ENCODE results near the gene LGR6. TPM values are rescaled to one million over a fixed set of nuclear protein-coding genes. Genes with fewer than 3 reads are reported as not detected.
"Not testable (repeated sequence)": the region's sequence is repeated elsewhere in the genome, so short reads cannot be mapped to it uniquely, and the experiment has no call there.

LGR6 gene, protein sequence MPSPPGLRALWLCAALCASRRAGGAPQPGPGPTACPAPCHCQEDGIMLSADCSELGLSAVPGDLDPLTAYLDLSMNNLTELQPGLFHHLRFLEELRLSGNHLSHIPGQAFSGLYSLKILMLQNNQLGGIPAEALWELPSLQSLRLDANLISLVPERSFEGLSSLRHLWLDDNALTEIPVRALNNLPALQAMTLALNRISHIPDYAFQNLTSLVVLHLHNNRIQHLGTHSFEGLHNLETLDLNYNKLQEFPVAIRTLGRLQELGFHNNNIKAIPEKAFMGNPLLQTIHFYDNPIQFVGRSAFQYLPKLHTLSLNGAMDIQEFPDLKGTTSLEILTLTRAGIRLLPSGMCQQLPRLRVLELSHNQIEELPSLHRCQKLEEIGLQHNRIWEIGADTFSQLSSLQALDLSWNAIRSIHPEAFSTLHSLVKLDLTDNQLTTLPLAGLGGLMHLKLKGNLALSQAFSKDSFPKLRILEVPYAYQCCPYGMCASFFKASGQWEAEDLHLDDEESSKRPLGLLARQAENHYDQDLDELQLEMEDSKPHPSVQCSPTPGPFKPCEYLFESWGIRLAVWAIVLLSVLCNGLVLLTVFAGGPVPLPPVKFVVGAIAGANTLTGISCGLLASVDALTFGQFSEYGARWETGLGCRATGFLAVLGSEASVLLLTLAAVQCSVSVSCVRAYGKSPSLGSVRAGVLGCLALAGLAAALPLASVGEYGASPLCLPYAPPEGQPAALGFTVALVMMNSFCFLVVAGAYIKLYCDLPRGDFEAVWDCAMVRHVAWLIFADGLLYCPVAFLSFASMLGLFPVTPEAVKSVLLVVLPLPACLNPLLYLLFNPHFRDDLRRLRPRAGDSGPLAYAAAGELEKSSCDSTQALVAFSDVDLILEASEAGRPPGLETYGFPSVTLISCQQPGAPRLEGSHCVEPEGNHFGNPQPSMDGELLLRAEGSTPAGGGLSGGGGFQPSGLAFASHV
- total RNA-seq (10 to 100 TPM; 31.7 to 35.6 TPM), polyA plus RNA-seq (10 to 100 TPM; 11.6 to 67.8 TPM)
- long read RNA-seq, donor 1, partial matches to known transcripts = 47 of 63 reads
- long read RNA-seq, donor 1, other reads (novel, unspliced or antisense) = 15 of 63 reads
- long read RNA-seq, donor 2, transcript LGR6-203 (18 exons, 3,567 nt) = major isoform, 5 of 30 reads
- long read RNA-seq, donor 2, partial matches to known transcripts = 5 of 30 reads
- long read RNA-seq, donor 2, other reads (novel, unspliced or antisense) = 20 of 30 reads

DNA sequence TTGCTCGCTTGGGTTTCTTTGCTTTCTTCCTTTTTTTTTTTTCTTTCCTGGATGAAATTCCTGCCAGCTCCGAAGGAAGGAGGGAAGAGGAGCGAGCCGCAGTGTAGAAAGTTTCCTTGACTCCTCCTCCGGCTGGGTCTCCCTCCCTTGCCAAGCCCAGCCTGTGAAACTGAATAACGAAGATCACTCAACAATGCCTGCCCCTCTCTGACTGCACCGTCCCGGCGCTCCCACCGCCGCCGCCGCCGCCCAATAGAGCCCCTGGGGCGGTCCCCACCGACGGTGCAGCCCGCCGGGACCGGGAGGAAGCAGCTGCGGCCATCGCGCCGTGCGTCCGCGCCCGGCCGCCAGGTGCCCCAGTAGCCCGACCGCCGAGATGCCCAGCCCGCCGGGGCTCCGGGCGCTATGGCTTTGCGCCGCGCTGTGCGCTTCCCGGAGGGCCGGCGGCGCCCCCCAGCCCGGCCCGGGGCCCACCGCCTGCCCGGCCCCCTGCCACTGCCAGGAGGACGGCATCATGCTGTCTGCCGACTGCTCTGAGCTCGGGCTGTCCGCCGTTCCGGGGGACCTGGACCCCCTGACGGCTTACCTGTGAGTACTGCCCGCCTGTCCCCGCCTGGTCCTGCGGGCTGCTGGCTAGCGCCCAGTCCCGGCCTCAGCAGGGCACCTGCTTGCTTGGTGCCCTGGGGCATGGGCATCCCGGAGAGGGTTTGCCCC is at the start of gene LGR6:
LGR6 (plus strand) TSS at position 186 of the 714 bp plus-strand sequence; CDS start at position 377, 191 bp downstream.
- ATAC-seq (ENCODE audit: low FRiP score) (peak; percentile 19), DNase-seq (no peak)
- peak within 1 kb of the TSS; percentile 64 to 89 for H3K4me3 ChIP-seq (ENCODE audit: low read length in 2 of 2)
- no peaks in the 10 kb centered on the region for H3K9me3 ChIP-seq (ENCODE audit: control insufficient read depth, low read length)
- no peaks in the 10 kb centered on the region for H3K27me3 ChIP-seq (ENCODE audit: control insufficient read depth in 1 of 2, insufficient read depth in 2 of 2, low read length in 1 of 2)
- no peaks in the 10 kb centered on the region for H3K36me3 ChIP-seq (ENCODE audit: control insufficient read depth in 1 of 2, insufficient read depth in 2 of 2, low read length in 1 of 2)
- intact Hi-C loops (cut with DNase I) = loop anchor here (1.0 to 2.0 kb wide), 3 partner anchors 14 to 121 kb away; no protein-coding TSS in a partner anchor
- H3K27ac ChIP-seq (ENCODE audit: low read depth in 1 of 2, low read length in 2 of 2) = peak within 1 kb of the TSS; percentile 61 to 84
- WGBS, 2 donors = 0 to 1% methylated on average over 47 to 61 of the region's 61 CpGs
- H3K4me1 ChIP-seq (ENCODE audit: control insufficient read depth in 1 of 2, insufficient read depth in 2 of 2, low read length in 2 of 2) = no peaks in the 10 kb centered on the region

DNA sequence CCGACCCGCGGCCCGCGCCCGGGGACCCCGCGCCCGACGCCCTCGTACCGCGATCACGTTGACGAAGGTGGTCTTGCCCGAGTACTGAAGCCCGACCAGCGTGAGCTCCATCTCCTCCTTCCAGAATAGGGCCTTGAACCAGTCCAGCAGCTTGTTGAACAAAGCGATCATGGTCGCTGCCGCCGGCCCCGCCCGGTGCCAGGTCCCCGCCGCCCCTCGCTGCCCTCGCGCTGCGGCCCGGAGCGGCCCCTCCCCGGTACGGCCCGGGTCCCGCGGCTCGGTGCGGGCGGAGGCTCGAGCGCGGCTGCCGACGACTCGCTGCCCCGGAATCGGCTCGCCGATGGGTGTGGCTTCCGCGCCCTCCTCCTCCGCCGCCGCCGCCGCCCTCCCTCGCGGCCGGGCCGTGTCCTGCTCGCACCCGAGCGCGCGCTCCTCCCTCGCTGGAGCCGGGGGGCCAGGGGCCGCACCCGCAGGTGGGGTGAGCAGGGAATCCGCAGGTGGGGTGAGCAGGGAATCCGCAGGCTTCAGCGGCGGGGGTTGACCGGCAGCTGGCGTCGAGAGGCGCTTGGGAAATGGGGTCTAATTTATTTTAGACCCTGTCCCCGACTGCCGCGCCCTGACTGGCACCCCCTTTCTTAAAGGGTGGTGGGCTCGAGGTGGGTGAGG is 49.1 kb upstream of the LGR6 start, which contains the start of gene ARL8A:
ARL8A (minus strand) TSS at position 336 of the 666 bp plus-strand sequence; CDS start at position 171, 165 bp downstream.
- DNase-seq (peak; percentile 84 to 92), ATAC-seq (ENCODE audit: low FRiP score) (peak; percentile 84)
- Histone ChIP-seq H3K9me3 (ENCODE audit: control insufficient read depth, low read length) (no peaks in the 10 kb centered on the region), H3K27ac (ENCODE audit: low read depth in 1 of 2, low read length in 2 of 2) (peak within 1 kb of the TSS; percentile 38 to 84), H3K36me3 (ENCODE audit: control insufficient read depth in 1 of 2, insufficient read depth in 2 of 2, low read length in 1 of 2) (no peaks in the 10 kb centered on the region), H3K27me3 (ENCODE audit: control insufficient read depth in 1 of 2, insufficient read depth in 2 of 2, low read length in 1 of 2) (no peaks in the 10 kb centered on the region), H3K4me1 (ENCODE audit: control insufficient read depth in 1 of 2, insufficient read depth in 2 of 2, low read length in 2 of 2) (no peaks in the 10 kb centered on the region), H3K4me3 (ENCODE audit: low read length in 2 of 2) (peak within 1 kb of the TSS; percentile 93 to 100)
- WGBS, 2 donors = 0% methylated on average over 28 to 82 of the region's 82 CpGs
- intact Hi-C loops (cut with DNase I) = no loop called here

DNA sequence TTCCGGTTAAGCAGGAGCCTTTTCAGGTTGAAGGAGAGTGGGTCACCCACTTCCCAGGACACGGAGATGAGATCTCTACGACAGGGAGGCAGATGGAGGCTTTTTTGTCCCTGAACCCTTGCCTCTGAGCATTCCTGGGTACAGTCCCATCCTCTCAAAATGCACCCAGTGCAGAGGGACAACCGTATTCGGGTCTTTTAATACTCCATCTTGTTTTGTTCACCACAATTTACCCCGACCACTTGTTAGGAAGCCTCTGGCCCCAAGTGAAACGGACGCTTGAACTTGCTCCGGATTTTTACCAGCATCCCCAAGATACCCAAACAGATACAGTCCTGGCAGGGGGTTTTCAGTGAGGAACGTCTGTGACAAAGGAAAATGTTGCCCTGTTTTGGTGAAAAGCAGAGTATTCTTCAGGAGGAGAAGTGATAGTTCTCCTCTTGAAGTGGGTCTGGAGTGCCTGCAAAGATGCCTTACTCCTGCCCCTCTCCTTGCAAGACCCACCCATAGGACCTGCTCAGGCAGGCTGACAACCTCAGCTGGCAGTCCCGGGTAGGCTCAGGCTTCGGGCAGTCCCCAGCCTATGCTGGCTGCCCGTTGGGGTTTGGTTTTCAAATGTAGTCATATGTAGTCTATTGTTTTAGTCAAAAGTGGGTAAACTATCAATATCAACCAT is 48.4 kb upstream of the LGR6 start:
- no peaks in the 10 kb centered on the region for H3K36me3 ChIP-seq (ENCODE audit: control insufficient read depth in 1 of 2, insufficient read depth in 2 of 2, low read length in 1 of 2)
- peak overlapping the region in 1 of 2 donors; percentile 84 for H3K27ac ChIP-seq (ENCODE audit: low read depth in 1 of 2, low read length in 2 of 2)
- peak overlapping the region; percentile 93 to 100 for H3K4me3 ChIP-seq (ENCODE audit: low read length in 2 of 2)
- WGBS, 2 donors = 1 to 2% methylated on average over 13 of the region's 13 CpGs
- intact Hi-C loops (cut with DNase I) = no loop called here
- ATAC-seq (ENCODE audit: low FRiP score) (no peak), DNase-seq (no peak)
- H3K4me1 ChIP-seq (ENCODE audit: control insufficient read depth in 1 of 2, insufficient read depth in 2 of 2, low read length in 2 of 2) = no peaks in the 10 kb centered on the region
- no peaks in the 10 kb centered on the region for H3K27me3 ChIP-seq (ENCODE audit: control insufficient read depth in 1 of 2, insufficient read depth in 2 of 2, low read length in 1 of 2)
- no peaks in the 10 kb centered on the region for H3K9me3 ChIP-seq (ENCODE audit: control insufficient read depth, low read length)

DNA sequence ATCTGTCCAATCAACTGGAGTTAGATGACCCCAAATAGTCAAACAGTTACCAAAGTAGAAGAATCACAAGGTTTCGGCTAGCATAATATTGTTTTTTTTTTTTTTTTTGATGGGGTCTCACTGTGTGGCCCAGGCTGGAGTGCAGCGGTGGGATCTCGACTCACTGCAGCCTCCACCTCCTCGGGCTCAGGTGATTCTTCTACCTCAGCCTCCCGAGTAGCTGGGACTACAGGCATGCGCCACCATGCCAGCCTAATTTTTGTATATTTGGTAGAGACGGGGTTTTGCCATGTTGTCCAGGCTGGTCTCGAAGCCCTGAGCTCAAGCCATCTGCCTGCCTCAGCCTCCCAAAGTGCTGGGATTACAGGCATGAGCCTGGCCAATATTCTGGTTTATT is 47.9 kb upstream of the LGR6 start:
- not testable (repeated sequence) for H3K27ac ChIP-seq (ENCODE audit: low read depth in 1 of 2, low read length in 2 of 2)

DNA sequence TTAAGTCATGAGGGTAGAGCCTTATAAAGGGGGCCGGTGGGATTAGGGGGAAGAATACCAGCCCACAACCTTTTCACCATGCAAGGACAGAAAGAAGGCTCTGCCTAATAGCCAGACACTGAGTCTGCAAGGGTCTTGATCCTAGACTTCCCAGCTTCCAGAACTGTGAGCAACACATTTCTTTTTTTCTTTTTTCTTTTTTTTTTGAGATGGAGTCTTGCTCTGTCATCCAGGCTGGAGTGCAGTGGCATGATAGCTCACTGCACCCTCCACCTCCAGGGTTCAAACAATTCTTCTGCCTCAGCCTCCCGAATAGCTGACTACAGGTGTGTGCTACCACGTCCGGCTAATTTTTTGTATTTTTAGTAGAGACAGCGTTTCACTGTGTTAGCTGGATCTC is 47.3 kb upstream of the LGR6 start:
- H3K27me3 ChIP-seq (ENCODE audit: control insufficient read depth in 1 of 2, insufficient read depth in 2 of 2, low read length in 1 of 2) = no peaks in the 10 kb centered on the region
- DNase-seq (no peak), ATAC-seq (ENCODE audit: low FRiP score) (no peak)
- no peaks in the 10 kb centered on the region for H3K9me3 ChIP-seq (ENCODE audit: control insufficient read depth, low read length)
- H3K36me3 ChIP-seq (ENCODE audit: control insufficient read depth in 1 of 2, insufficient read depth in 2 of 2, low read length in 1 of 2) = no peaks in the 10 kb centered on the region
- no peaks in the 10 kb centered on the region for H3K4me1 ChIP-seq (ENCODE audit: control insufficient read depth in 1 of 2, insufficient read depth in 2 of 2, low read length in 2 of 2)
- intact Hi-C loops (cut with DNase I) = no loop called here
- H3K4me3 ChIP-seq (ENCODE audit: low read length in 2 of 2) = no peak overlapping the region
- WGBS, 2 donors = 91 to 95% methylated on average over 5 of the region's 5 CpGs
- H3K27ac ChIP-seq (ENCODE audit: low read depth in 1 of 2, low read length in 2 of 2) = no peak overlapping the region

More for the DNA sequence above, 47.9 kb upstream of the LGR6 start:
- WGBS, 2 donors = 91 to 93% methylated on average over 8 of the region's 8 CpGs
- ATAC-seq (ENCODE audit: low FRiP score); H3K9me3 ChIP-seq (ENCODE audit: control insufficient read depth, low read length); H3K27me3 ChIP-seq (ENCODE audit: control insufficient read depth in 1 of 2, insufficient read depth in 2 of 2, low read length in 1 of 2); H3K36me3 ChIP-seq (ENCODE audit: control insufficient read depth in 1 of 2, insufficient read depth in 2 of 2, low read length in 1 of 2); H3K4me3 ChIP-seq (ENCODE audit: low read length in 2 of 2); DNase-seq; intact Hi-C loops (cut with DNase I); H3K4me1 ChIP-seq (ENCODE audit: control insufficient read depth in 1 of 2, insufficient read depth in 2 of 2, low read length in 2 of 2): not testable (repeated sequence)

DNA sequence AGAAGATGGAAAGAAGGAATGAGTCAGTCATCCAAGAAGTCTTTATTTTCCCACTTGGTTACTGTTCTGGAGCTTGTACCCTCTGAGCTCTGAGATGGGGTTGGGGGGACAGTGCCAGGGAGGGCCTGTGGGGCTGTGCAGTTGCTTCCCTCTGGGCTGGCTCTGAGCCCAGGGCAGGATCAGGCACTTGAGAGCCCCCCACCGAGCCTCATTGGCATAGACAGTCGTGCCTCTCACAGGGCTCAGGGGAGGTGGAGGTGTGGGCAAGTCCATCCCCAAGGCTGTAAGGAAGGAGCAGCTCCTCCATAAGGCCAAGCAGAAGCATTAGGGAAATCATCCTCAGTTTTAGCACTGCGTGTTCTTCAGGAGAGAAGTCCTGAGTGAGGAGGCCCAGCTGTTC is 46.6 kb upstream of the LGR6 start:
- intact Hi-C loops (cut with DNase I) = no loop called here
- H3K4me1 ChIP-seq (ENCODE audit: control insufficient read depth in 1 of 2, insufficient read depth in 2 of 2, low read length in 2 of 2) = no peaks in the 10 kb centered on the region
- no peaks in the 10 kb centered on the region for H3K27me3 ChIP-seq (ENCODE audit: control insufficient read depth in 1 of 2, insufficient read depth in 2 of 2, low read length in 1 of 2)
- no peak for ATAC-seq (ENCODE audit: low FRiP score)
- no peak for DNase-seq
- no peaks in the 10 kb centered on the region for H3K9me3 ChIP-seq (ENCODE audit: control insufficient read depth, low read length)
- H3K4me3 ChIP-seq (ENCODE audit: low read length in 2 of 2) = no peak overlapping the region
- no peaks in the 10 kb centered on the region for H3K36me3 ChIP-seq (ENCODE audit: control insufficient read depth in 1 of 2, insufficient read depth in 2 of 2, low read length in 1 of 2)
- no peak overlapping the region for H3K27ac ChIP-seq (ENCODE audit: low read depth in 1 of 2, low read length in 2 of 2)
- 67 to 82% methylated on average over 3 of the region's 3 CpGs for WGBS, 2 donors

DNA sequence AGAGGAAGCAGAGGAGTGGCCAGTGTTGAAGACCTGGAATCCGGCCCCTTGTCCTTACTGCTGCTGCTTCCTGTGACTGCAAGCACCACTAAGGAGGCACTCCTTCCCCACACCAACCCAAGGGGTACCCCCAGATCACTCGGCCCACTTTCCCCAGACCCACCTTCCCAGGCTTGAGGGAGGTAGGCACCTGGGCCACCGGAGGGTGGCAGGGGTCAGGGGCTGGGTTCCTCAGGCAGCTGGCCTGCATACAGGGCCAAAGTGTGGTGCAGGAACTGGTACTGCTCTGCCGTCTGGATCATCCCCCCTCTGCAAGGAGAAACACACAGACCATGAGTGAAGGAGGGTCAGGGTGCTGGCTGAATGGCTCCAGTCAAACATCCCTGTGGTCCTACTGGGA is 45.2 kb upstream of the LGR6 start:
- H3K9me3 ChIP-seq (ENCODE audit: control insufficient read depth, low read length) = no peaks in the 10 kb centered on the region
- no peak overlapping the region for H3K4me3 ChIP-seq (ENCODE audit: low read length in 2 of 2)
- H3K36me3 ChIP-seq (ENCODE audit: control insufficient read depth in 1 of 2, insufficient read depth in 2 of 2, low read length in 1 of 2) = no peaks in the 10 kb centered on the region
- ATAC-seq (ENCODE audit: low FRiP score) = no peak
- intact Hi-C loops (cut with DNase I) = no loop called here
- DNase-seq = no peak
- H3K27ac ChIP-seq (ENCODE audit: low read depth in 1 of 2, low read length in 2 of 2) = no peak overlapping the region
- H3K27me3 ChIP-seq (ENCODE audit: control insufficient read depth in 1 of 2, insufficient read depth in 2 of 2, low read length in 1 of 2) = no peaks in the 10 kb centered on the region
- WGBS, 2 donors = 91 to 93% methylated on average over 4 of the region's 4 CpGs
- H3K4me1 ChIP-seq (ENCODE audit: control insufficient read depth in 1 of 2, insufficient read depth in 2 of 2, low read length in 2 of 2) = no peaks in the 10 kb centered on the region
